Activated effector memory CD4-positive, alpha-beta T cell treated with Interleukin-2 at 50 U/mL for 16 hours (primary cell): Measurements from ENCODE around the gene CYB5D1.
"Not testable (repeated sequence)": the region's sequence is repeated elsewhere in the genome, so short reads cannot be mapped to it uniquely, and the experiment has no call there.

Experiments
- DNase-seq: peaks from one replicate; pipeline ENCODE4 v3.0.0-alpha.2; 2020

The CYB5D1 gene

GRCh38 chr17:7857713-7858521 lies at the start of gene CYB5D1:
Gene CYB5D1 (plus strand): TSS chr17:7858003. CDS start chr17:7858135, 132 bp downstream.
- peak; percentile 85 for DNase-seq

- no peak for DNase-seq
Observed at GRCh38 chr17:7809086-7809790, 48.6 kb upstream of the CYB5D1 start.

DNA sequence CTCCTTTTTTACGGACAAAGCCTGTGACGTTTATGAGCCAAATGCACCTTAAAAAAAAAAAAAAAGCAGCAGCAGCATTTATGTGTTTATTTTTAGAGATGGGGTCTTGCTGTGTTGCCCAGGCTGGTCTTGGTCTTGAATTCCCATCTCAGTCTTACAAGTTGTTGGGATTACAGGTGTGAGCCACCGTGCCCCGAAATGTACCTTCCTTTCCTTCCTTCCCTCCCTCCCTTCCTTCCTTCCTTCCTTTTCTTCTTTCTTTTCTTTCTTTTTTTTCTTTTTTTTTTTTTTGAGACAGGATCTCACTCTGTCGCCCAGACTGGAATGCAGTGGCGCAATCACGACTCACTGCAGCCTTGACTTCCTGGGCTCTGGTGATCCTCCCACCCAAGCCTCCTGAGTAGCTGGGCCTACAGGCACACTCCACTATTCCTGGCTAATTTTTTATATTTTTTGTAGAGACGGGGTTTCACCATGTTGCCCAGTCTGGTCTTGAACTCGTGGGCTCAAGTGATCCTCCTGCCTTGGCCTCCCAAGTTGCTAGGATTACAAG lies 47.9 kb upstream of the CYB5D1 start:
- DNase-seq: not testable (repeated sequence)

- no peak for DNase-seq
Observed at GRCh38 chr17:7811251-7811650, 46.6 kb upstream of the CYB5D1 start.

- DNase-seq: no peak
Observed at GRCh38 chr17:7814969-7815368, 42.8 kb upstream of the CYB5D1 start.

DNA sequence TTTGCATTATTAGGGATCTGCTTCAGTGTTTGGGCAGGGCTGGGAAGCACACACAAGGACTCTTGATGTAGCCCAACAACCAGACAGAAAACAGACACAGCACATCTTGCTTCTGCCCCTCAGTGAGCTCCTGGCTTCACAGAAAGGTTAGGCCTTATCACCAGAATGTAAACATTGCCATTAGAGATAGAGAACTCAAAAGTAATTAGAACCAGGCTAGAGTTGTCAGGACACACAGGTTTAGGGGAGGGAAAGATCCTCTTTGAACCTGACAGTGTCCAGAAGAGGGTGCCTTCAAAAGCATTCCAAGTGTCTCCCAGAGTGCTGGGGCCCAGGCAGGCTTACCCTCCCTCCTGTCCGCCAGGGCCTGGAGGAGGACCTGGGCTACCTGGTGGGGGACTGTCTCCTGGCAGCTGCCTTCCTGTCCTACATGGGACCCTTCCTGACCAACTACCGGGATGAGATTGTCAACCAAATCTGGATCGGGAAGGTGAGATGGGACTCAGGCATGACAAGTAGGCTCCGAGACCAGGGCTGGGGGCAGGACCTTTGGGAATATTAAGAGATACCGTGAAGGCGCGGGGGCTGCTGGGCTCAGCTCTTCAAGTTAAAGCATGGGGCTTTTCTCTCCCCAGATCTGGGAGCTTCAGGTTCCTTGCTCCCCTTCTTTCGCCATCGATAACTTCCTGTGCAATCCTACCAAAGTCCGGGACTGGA lies 40.7 kb upstream of the CYB5D1 start:
- no peak for DNase-seq

DNA sequence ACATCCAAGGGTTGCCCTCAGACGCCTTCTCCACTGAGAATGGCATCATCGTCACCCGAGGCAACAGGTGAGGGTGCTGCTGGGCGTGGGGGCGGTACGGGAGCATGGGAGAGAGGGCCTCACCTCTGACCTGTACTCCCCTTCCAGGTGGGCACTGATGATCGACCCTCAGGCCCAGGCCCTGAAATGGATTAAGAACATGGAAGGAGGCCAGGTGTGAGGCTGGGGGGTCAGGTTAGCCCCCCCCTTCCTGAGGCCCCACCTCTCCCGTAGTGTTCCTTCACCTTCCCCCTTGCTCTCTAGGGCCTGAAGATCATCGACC lies 40.2 kb upstream of the CYB5D1 start:
- no peak for DNase-seq

DNA sequence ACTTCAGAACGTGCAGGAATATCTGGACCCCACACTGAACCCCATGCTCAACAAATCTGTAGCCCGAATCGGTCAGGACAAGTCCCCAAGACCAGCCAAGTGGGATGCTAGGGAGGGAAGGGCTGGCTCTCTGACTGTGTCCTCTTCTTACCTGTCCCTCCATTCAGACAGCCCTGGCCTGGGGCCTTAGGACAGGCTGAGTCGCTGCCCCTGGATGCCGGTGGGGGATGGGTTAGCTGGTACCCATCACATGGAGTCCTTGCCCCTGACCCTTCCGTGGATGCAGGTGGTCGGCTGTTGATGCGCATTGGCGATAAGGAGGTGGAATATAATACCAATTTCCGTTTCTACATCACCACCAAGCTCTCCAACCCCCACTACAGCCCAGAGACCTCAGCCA lies 39.8 kb upstream of the CYB5D1 start:
- DNase-seq: no peak

DNA sequence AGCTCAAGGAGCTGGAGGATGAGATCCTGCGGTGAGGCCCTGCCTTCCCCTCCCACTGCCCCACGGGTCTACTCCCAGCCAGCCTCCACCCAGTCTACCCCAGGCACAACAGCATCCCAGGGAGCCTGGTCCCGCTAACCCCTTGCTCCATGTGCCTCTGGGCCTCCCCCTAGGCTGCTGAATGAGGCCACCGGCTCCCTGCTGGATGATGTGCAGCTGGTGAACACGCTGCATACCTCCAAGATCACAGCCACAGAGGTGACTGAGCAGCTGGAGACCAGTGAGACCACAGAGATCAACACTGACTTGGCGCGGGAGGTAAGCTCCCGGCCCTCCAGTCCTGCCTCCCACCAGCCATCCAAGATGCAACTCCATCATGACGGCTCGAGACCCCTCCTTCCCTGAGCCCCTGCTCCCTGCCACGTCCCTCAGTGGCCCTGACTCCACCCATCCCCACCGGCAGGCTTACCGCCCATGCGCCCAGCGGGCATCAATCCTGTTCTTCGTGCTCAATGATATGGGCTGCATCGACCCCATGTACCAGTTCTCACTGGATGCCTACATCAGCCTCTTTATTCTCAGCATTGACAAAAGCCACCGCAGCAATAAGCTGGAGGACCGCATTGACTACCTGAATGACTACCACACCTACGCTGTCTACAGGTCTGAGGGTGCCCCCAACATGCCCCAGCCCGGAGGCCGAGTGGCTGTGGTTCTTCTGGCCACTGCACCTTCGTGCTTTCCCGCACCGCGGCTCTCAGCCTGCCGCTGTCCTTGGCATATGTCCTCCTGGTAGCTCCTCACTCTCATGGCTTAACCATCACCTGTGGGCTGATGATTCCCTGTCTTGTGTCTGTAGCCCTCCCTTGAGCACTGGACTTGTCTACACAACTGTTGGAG lies 38.8 kb upstream of the CYB5D1 start:
- no peak for DNase-seq

- no peak for DNase-seq
Observed at GRCh38 chr17:7820231-7820630, 37.6 kb upstream of the CYB5D1 start.

DNA sequence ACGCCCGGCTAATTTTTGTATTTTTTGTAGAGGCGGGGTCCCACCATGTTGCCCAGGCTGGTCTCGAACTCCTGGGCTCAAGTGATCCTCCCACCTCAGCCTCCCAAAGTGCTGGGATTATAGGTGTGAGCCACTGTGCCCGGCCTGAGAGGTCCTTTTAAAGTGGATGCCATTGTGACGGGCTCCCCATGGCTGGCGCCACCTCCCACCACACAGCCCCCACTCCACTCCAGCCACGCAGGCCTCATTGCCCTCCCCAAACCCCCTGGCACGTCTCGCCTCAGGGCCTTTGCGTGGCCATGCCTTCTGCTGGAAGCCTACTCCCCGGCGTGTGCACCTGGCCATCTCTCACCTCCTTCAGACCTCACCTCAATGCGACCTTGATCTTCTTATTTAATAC lies 35.7 kb upstream of the CYB5D1 start:
- no peak for DNase-seq

- DNase-seq: no peak
Observed at GRCh38 chr17:7823581-7824001, 34.2 kb upstream of the CYB5D1 start.

- no peak for DNase-seq
Observed at GRCh38 chr17:7824021-7824924, 33.5 kb upstream of the CYB5D1 start.

DNA sequence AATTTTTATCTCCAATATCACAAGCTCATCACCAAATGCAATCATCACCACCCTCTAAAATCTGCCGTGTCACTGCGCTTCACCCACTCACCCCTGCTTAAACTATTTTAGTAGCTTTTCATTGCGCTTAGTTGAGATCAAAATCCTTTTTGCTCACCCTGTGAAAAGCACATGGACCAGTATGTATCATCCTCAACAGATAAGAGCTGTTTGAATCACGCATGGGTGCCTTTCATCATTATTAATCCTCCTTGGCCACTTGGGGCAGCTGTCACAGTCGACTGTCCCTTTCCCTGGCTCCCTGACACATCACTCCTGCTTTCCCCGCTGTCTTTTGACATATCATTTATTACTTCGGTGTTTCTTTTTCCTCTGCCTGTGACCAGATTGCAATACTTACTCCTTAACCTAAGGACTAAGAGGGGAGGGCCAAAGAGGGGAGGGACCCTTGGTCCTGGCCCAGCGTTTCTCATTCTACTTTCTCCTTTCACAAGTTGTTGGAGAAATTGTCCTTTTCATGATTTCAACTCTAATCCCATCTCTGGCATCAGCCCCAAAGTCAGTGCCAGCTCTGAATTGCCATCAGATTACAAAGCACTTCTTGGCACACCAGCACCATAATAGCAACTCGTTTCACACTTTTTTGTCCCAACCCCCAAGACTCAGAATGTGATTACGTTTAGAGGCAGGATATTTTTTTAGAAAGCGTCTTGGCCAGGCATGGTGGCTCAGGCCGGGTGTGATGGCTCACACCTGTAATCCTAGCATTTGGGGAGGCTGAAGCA lies 32.4 kb upstream of the CYB5D1 start:
- no peak for DNase-seq

GRCh38 chr17:7830616-7831015 lies 27.2 kb upstream of the CYB5D1 start:
- DNase-seq: no peak

DNA sequence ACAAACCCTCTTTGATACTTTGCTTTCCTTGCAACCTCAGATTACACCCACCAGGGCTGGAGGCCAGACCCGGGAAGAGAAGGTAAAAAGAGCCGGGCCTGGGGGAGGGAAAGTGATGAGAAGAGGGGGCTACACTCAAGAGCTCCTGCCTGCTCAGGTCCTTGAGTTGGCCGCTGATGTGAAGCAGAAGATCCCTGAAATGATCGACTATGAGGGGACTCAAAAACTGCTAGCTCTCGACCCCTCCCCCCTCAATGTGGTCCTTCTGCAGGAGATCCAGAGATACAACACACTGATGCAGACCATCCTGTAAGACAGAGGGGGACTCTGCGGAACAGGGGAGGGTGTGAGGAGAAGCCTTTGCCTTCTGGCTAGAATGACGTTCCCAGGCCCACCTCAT lies 26.6 kb upstream of the CYB5D1 start:
- DNase-seq: no peak

DNA sequence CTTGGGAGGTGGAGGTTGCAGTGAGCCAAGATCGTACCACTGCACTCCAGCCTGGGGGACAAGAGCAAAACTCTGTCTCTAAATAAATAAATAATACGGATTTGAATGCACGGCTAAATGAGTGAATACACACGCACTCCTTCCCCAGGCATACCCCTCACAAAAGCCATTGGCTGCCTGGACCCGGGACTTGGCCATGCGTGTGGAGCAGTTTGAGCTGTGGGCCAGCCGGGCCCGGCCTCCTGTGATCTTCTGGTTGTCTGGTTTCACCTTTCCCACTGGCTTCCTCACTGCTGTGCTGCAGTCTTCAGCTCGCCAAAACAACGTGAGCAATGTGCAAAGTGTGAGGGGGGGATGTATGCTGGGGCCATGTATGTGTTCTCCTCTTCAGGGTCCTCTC lies 25.4 kb upstream of the CYB5D1 start:
- DNase-seq: no peak

GRCh38 chr17:7833011-7833794 lies 24.6 kb upstream of the CYB5D1 start:
- no peak for DNase-seq

DNA sequence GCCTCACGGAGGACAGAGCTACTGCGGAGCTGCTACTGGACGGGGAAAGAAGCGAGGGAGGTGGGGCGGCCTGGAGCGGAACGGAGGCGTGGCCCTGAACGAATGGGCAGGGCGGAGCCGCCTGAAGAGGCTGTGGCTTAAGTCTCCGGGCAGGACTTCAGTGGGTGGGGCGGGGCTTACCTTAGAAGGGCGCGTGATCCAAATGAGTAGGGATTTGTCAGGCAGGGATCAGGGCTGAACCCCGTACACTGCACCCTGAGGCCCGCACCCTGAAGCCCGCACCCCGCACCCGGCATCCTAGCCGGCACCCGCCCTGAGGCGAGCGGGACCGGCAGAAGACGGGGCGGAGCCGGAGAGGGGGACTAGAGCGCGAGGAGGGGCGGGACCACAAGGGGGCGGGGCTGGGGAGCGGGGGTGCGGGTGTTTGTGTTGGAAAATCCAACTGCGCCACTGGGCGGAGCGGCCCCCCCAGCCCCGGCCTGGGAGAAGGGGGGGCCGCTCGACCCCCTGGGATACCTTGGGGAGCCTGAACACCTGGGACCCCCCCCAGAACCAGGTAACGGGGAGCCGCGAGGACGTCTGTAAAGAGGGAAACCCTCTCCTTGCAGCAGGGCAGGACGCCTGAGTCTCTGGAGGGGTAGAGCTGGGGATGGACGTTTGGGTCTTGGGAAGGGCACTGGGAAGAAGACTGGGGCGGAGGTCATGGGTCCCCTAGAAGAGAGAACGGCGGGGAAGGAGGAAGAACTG lies 23.8 kb upstream of the CYB5D1 start, which contains the start of gene KDM6B:
Gene KDM6B, plus strand, starts transcription at position 423 of the 747 bp plus-strand sequence. CDS start 11,338 bp downstream, outside the sequence.
- peak; percentile 84 for DNase-seq
